ENCODE measurements around the gene TMEM11. TPM values are rescaled to one million over a fixed set of nuclear protein-coding genes. Genes with fewer than 3 reads are reported as not detected.
"Not testable (repeated sequence)": the region's sequence is repeated elsewhere in the genome, so short reads cannot be mapped to it uniquely, and the experiment has no call there.

Gene TMEM11
- total RNA-seq, 1 donor from 2014 or later, result 37.9 TPM

DNA sequence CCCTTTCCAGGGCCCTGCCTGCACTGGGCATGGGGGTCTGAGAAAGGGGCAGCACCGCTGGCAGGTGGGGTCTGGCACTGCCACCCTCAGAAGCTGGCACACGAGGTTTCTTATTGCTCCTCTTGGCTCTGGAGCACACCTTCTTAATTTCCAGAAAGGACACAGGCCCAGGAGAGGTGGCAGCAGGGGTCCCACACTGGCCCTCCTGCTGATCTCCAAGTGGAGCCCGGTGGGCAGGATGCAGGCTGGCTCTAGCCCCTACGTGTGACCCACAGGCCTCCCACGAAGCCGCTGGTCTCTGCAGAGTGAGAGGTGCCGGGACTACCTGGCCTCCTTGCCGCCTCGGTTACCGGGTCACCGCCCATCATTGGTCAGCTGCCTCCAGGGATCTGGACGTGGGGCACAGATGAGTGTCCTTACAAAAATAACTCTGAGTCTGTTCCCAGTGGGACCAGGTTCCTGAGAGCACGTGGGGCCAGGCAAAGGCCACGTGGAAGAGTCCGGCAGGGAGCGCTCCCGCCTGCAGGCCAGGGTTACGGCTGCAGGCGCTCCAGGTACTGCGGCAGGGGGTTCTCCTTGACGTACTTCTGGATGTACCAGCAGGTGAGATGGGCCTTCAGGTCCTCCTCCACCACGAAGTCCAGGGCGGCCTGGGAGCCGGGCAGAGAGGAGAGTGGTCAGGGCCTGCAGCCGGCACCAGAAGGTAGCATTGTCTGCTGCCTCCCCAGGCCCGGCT lies 29.0 kb upstream of the TMEM11 start:
- DNase-seq (ENCODE audit: low spot score), result no peak

DNA sequence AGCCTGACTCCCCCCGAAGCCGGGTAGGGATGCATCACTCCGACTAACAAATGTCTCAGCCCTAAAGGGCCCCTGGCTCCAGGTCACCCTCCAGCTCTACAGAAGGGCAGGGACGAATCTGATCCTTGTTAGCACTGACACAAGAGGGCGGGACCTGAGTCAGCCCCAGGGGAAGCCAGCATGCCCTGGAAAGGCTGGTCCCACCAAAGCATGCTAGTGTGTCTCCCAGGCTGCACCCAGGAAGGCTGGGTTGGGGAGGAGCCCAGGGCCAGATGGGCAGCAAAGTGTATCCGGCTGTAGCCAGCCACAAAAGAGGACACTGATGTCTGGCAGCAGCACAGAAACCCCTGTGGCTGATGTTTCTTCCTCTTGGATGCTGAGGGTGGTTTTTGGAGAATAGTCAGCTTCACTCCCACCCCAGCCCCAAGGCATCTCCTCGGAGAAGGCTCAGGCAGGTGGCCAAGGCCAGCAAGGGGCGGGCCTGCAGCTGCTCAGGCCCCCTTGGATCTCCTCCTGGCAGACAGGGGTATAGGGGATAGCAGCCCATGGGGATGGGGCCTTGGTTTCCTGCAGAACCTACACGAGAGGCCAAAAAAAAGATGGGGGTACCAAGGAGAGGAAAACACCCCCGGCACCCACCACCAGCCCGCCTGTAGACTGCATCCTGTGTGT lies 28.2 kb upstream of the TMEM11 start:
- DNase-seq (ENCODE audit: low spot score), result no peak

DNA sequence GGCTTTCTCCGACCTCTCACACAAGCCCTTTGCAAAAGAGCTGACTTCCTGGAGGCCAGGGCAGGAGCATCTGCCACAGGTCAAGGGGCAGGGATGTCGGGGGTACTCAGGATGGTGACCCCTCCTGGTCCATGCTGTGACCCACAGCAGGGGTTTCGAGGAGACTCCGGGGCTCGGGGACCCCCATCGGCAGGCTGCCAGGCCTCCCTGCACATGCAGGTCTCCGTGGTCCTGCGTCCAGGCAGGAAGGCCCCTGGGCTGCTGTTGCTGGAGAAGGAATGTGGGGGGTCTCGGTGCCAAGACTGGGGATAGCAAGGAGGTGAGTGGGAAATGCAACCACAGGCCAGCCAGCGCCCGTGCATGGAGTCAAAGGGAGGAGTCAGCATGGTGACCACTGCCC lies 27.6 kb upstream of the TMEM11 start:
- DNase-seq (ENCODE audit: low spot score), result no peak

DNA sequence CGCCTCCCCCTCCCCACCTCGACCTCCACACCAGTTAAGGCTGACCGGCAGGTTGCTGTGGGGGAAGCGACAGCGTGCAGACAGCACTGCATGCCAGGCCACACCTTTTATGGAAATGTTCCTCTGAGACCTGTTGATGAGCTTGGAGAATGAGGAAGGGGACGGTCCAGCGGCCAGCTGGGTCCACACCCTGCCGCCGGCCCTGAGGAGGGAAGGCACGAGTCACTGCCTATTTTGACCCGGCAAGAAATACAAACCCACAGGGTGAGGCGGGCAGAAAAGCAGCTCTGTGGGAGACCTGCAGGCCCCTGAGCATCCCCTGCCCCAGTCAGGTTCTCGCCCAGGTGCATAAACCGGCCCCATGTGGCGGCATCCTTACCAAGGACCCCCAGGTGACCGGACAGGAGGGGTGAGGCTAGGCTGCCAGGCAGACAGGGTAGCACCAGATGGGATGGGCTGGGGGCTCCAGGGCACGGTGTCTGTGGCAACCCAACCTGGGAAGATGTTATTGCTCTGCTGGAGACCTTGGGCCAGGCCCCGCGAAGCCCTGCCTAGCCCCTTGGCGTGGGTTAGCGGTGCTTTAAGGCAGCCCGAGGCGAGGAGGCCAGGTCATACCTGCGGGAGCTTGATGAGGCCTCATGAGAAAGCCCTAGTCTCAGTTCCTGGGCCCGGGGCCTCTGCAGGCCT lies 26.6 kb upstream of the TMEM11 start:
- DNase-seq (ENCODE audit: low spot score), result no peak

DNA sequence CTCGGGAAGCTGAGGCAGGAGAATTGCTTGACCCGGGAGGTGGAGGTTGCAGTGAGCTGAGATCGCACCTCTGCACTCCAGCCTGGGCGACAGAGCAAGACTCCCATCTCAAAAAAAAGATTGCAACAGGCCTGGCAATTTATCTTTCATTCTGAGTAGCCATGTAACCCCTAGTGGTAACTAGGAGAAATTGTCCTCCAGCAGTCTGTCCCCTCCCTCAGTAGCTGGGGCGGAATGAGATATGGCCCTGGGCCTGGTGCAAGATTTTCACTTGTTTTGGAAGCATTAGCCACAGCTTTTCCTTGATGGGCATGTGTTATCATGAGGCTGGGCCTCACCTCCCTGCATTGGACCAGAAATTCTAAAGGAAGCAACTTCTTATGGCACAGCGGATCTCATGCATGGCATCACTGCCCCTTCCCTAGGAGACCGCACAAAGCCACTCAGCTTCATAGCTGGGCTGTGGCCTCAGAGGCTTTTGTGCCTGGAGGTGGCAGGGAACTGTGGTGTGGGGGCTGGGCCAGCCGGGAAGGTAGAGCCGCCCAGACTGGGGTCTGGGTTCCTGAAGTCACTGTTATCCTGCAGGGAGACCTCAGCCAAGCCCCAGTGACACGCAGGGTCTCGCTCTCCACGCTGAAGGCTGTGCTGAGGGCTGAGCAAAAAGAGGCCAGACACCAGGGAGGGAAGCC lies 25.9 kb upstream of the TMEM11 start:
- DNase-seq (ENCODE audit: low spot score), result no peak

DNA sequence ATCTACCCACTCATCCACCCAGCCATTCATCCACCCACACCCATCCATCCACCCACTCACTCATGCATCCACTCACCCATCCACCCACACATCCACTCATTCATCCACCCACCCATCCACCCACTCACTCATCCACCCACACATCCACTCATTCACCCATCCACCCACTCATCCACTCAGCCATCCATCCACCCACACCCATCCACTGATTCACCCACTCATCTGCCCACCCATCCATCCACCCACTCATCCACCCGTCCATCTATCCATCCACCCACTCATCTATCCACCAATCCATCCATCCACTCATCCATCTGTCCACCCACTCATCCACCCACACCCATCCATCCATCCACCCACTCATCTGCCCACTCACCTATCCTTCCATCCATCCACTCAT lies 22.0 kb upstream of the TMEM11 start:
- DNase-seq (ENCODE audit: low spot score), result no peak

DNA sequence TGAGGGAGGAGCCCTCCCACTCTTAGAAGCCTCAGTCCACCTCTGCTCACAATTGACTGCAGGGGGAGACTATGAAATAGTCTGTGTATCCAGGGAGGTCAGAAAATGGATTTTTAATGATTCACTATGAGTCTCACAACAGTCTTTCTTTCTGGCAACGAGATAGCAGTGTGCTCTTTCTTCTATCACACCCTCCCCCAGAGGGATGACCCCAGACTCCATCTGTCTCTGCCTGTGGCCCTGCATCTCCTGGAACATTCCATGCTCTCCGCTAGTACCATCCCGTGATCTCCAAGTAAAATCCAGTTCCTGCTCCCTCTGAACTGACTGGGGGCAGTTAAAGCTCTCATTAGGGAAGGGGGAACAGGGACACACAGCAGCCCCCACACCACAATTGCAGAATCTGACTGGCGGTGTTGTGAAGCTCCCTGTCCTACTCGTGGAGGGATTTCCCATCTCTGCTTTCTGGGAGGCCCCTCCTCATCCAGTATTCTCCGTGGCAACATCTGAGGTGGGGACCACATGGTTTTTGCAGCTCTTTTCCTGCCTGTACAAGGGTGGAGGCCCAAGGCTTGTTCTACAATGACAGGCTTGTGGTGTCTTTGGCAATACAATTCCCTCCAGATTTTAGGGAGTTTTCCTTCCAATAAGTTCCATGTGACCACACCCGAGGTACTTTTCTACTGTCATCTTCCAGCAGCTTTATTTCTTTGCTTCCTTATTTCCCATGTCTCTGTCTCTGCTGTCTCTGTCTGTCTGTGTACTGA lies 19.8 kb upstream of the TMEM11 start:
- DNase-seq (ENCODE audit: low spot score), result no peak

DNA sequence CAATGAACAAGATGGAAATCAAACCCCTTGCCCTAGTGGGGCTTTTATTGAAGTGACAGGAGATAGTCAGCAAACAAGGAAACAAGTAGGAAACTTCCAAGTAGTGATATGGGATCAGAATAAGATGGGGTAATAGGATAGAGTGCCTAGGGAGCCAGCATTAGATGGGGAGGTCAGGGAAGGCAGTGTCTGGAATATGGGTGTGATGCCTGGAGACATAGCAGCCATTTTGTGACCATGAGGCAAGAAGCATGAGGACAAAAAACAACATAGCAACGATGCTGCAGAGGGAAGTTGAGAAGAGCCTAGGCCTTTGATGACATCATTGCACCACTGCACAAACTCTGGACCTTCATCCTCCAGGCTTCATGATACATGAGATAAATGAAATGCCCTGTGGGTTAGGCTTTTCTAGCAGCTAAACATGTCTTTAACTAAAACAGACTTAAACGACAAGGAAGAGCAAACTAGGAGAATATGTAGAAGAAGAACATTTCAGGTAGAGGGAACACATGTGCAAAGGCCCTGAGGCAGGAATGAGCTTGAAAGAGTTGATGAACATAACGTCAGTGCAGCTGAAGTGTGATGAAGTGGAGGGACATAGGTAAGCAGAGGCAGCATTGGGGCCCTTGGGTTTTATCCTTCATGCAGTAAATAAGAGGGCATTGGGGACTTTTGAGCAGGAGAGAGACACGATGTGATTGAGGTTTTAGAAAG lies 18.2 kb upstream of the TMEM11 start:
- DNase-seq (ENCODE audit: low spot score), result no peak

DNA sequence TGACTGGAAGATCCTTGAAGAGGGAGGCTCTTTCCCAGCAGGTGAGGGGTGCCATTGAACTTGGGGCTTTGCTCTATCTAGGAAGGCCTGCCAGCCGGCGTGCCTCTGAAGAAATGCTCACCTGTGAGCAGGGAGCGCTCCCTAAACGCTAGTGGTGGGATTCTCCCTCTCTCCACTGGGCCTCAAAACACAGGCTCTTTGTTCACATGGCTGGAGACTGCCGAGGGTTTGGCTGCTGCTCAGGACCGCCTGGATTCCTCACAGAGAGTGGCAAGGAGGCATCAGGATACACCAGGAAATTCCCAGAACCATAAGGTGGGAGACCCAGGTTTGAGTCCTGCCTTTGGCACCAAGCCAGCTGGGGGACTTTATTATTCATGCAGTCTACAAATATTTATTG lies 17.6 kb upstream of the TMEM11 start:
- no peak for DNase-seq (ENCODE audit: low spot score)

DNA sequence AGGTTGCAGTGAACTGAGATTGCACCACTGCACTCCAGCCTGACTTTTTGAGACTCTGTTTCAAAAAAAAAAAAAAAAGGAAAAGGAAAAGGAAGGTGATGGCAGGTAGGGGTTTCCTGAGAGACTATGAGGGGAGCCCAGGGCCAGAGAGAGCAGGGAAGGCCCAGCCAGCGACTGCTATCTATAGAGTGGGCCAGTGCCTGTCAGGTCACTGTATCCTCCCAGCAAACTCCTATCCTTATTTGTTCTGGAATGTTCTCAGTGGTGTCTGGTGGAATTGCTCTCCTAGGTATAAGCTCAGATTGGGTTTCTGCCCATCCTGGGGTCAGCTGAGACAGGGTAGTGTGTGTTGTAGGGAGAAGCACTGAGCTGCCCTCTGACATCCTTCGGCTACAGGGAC lies 14.9 kb upstream of the TMEM11 start:
- DNase-seq (ENCODE audit: low spot score), result no peak

DNA sequence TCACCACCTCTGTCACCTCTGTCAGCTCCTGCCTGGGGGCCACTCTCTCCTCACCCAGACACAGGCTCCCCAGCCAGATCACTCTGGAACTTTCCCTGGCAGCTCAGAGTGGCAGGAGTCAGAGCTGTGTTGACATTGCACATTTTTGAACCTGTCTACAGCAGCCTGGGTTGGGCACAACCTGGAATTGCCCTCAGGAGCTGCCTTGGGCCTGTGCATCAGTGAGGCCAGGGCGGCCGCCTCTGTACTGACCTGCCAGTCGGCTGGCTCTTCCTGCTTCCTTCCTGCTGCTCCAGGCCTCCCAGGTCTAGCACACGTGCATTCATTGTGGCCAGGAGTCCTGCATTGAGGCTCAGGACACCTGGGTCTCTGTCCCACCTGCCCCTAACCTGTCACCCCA lies 14.2 kb upstream of the TMEM11 start:
- no peak for DNase-seq (ENCODE audit: low spot score)

DNA sequence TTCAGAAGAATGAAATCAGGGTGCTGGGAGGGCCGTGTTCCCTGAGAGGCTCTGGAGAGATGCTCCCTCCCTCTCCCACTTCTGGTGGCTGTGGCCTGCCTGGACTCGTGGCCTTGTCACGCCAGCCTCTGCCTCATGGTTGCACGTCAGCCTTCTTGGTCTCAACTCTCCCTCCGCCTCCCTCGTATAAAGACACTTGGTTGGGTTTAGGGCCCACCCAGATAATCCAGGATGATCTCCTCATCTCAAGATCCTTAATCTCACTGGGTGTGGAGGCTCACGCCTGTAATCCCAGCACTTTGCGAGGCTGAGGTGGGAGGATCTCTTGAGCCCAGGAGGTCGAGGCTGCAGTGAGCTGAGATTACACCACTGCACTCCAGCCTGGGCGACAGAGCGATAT lies 13.3 kb upstream of the TMEM11 start:
- DNase-seq (ENCODE audit: low spot score), result not testable (repeated sequence)

DNA sequence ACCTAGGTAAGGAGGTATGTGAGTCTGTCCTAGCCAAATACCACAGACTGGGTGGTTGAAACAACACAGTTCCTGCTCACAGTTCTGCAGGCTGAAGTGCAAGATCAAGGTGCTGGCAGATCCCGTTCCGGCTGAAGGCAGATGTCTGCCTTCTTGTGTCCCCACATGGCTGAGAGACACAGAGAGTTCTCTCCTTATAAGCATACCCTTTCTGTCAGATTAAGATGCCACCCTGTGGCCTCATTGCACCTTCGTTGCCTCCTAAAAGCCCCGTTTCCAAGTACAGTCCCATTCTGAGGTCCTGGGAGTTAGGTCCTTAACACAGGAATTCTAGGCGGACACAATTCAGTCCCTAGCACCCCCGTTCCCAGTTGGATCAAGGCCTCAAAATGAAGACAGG lies 9.1 kb upstream of the TMEM11 start:
- DNase-seq (ENCODE audit: low spot score), result no peak

DNA sequence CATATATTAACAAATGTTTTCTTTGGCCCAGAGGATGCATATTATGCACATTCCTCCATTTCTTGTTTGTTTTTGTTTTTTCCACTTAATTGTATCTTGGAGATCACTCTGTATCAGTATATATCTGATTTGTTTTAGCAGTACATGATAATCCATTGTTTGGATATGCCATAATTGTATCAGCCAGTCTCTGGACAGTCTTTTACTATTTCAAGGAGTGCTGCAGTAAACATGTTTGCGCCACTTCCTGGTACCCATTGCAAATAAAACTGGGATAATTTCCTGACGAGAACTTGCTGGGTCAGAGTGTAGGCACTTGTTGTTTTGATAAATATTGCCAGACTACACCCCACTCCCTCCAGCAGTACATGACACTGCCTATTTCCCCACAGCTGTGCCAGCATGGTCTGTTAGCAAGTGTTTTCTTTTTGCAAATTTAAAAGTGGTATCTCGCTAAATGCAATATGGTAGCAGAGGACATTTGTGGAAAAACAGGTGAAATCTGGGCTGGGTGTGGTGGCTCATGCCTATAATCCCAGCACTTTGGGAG lies 4.9 kb upstream of the TMEM11 start:
- no peak for DNase-seq (ENCODE audit: low spot score)

DNA sequence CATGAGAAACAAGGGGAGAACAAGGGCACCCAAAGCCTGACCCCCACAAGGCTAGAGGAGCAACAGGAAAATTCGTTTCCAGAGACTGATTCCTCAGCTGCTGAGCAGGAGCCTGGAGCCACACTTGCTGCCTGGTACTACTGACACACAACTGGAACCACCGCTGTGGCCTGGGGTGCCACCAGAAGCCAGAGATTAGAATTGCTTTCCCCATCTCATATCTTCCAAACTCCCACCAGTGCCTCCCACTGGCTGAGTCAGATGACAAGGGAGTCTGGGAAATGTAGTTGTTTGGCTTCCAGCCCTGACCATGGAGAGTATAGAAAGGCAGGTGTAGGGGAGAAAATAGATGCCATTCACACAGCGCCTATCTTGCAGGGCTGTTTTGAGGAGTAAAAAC lies 4.1 kb upstream of the TMEM11 start:
- no peak for DNase-seq (ENCODE audit: low spot score)

DNA sequence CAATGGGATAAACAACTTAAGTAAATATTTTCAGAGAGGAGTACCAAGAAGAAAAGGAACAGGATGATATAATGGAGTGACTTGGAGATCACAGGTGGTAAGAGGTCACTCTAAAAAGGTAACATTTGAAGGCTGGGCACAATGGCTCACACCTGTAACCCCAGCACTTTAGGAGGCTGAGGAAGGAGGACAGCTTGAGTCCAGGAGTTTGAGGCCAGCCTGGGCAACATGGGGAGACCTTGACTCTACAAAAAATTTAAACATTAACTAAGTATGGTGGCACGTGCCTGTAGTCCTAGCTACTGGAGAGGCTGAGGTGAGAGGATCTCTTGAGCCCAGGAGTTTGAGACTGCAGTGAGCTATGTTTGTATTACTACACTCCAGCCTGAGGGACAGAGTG lies 3.4 kb upstream of the TMEM11 start:
- DNase-seq (ENCODE audit: low spot score), result no peak

DNA sequence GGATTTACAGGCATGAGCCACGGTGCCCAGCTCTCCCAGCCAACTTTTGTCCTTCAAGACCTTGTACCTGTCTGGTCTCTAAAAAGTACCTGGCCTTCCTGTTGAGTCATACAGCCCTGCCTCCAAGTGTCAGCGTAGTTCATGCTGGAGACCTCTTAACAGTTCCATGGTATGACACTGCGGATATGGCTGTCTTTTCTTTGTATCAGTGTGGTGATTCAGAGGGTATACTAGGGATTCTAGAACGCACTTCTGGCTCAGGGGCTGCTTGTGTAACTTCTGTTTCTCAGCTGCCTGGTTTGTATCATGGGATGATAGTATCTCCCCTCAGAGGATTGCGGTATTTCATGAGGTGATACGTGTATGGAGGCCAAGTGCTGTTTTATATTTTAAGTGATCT lies 2.0 kb upstream of the TMEM11 start:
- DNase-seq (ENCODE audit: low spot score), result no peak

DNA sequence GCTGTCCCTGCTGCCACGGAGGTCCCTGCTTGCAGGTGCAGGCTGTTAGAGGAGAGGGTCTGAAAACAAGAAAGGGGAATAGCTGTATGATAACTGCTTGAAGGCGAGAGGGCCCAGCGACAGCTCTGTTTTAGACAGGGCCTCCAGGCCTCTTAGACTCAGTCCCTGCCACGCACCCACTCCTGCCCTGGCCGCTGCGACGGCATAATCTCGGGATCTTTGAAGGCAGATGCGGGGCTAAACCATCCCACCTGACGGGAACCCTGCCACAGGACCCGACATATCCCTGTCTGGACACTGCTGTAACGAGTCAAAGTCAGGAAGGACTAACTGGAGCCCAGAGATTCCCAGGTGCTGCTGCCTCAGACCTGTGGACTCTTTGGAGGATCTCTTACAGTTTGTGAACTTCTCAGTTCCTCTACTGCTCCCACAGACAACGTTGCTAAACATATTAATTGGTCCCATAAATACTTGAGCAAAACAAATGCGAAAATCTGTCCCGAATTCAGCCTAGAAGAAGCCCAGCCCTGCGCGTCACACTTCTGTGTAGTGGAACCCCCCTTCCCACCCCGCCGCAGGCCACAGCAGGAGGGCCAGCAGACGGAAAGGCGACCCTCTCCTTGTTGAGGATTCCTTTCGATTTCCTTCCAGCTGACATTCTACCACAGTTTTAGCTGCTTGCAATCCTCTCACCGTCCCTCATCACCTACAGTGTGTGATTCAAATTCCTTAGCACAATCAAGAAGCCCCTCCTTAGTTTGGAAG lies 998 bp upstream of the TMEM11 start:
- no peak for DNase-seq (ENCODE audit: low spot score)

DNA sequence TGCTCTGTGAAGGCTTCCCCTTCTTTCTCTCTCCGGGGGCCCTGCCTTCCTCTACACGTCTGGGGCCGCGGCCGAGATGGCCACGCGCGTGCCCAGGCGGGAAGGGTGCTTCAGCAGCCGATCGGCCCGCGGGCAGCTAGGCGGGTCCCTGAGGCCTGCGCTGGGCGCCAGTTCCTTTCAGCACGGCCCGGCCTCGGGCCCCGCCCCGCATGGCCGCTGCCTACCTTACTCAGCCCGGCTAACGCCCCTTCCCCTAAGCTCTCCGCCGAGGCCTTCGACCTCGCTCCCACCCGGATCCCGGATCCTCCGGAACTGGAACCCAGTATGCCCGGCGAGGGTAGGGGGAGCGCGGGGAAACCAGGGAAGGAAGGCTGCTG lies 335 bp downstream of the TMEM11 start:
- DNase-seq (ENCODE audit: low spot score), result no peak

Measured in mesenteric fat pad (tissue), 1 donor.